Ovary (tissue), 9 donors: ENCODE results near the gene NCDN. TPM values are rescaled to one million over a fixed set of nuclear protein-coding genes. Genes with fewer than 3 reads are reported as not detected.

ENCODE experiments used
- DNase-seq, 5 donors: peaks; one replicate each; pipeline ENCODE4 v3.0.0-alpha.2; 2019 to 2020
- H3K27ac ChIP-seq, 2 donors: fragments of 200-600 bp; one replicate each; pipeline versions ENCODE4 v1.5.1 to v1.8.0; 2019 to 2022
- H3K27me3 ChIP-seq: fragments of 200-600 bp; one replicate; pipeline ENCODE4 v1.8.0; 2022
- H3K36me3 ChIP-seq: fragments of 200-600 bp; sonication (generic); one replicate; pipeline ENCODE4 v1.5.1; 2019
- H3K4me1 ChIP-seq: one replicate; pipeline ENCODE4 v1.8.1; 2013; ENCODE audit warnings: mild to moderate bottlenecking, moderate library complexity; ENCODE audit not compliant: insufficient read depth
- H3K4me3 ChIP-seq: fragments of 200-600 bp; sonication (generic); one replicate; pipeline ENCODE4 v1.5.1; 2017
- H3K9me3 ChIP-seq, 2 donors: fragments of 200-600 bp in 1 of 2; sonication (generic) in 1 of 2; one replicate each; pipeline versions ENCODE4 v1.5.1 to v1.8.1; 2013 to 2019; ENCODE audit warnings: mild to moderate bottlenecking in 1 of 2, moderate library complexity in 1 of 2
- CTCF ChIP-seq, 3 donors: fragments of 450-650 bp in 2 of 3; fragments of 200-600 bp in 1 of 3; IDR thresholded peaks; one replicate each; pipeline versions ENCODE4 v1.5.1 to v1.8.0; 2016 to 2022; ENCODE audit warnings: antibody characterized with exemption in 3 of 3, mild to moderate bottlenecking in 1 of 3
- EP300 ChIP-seq: sonication (generic); formaldehyde crosslinking; IDR thresholded peaks from one replicate; pipeline ENCODE4 v1.6.1; 2017; ENCODE audit warnings: antibody characterized with exemption
- POLR2A ChIP-seq: fragments of 450-650 bp; IDR thresholded peaks from one replicate; pipeline ENCODE4 v1.6.1; 2017; ENCODE audit warnings: antibody characterized with exemption, mild to moderate bottlenecking, moderate library complexity
- WGBS, 3 donors: extraction: QIAGEN DNeasy Blood & Tissue Kit in 1 of 3; methylation state at CpG; one replicate each; pipeline versions ENCODE4 v1.1.5 to v1.1.7; 2013 to 2017; 5-methylcytosine and 5-hydroxymethylcytosine counted together
- intact Hi-C, 4 donors: fragments of 100-400 bp; cut with DNase I; formaldehyde crosslinking; loops; one replicate each; pipeline versions ENCODE4 v1.11.0 to v1.15.1; 2022 to 2023
- polyA plus RNA-seq, 2 donors: library from polyadenylated mRNA; stranded (reverse); fragments of 200-250 nt in 1 of 2; fragments of 350-450 nt in 1 of 2; fragmentation: Illumina TruSeq in 1 of 2; extraction: RNeasy Lipid Tissue Mini Kit (QIAGEN cat#74804) in 1 of 2; gene quantifications; one replicate each; pipeline ENCODE4 v1.2.3, GENCODE V29; 2013 to 2014
- total RNA-seq, 7 donors: library from RNA; depleted of rRNA in 2 of 7; stranded (reverse); fragments of >200 nt in 2 of 7; fragmentation: NEBNext Ultra II Directional in 3 of 7; extraction: Animal tissue kit (Norgen Biotek cat#: 25700) in 3 of 7; gene quantifications; one replicate each; pipeline versions ENCODE4 v1.1.0 to v1.2.4, GENCODE V29; 2016 to 2023
- donor health status: DM: no; HTN: no; CAD: no; lungs with moderate emphysema.
- donor health status: DM: no; HTN: no; CAD: no.
- donor health status: Bipolar disorder and iron deficiency.
- donor health status: DM: yes; HTN: yes; CAD: no.
- donor health status: DM: no; HTN: no; CAD: no.
- donor health status: DM: yes; HTN: yes; CAD: no.

The NCDN gene
- total and polyA plus RNA-seq, 9 donors, result 5.9 to 36.2 (median 22.9) TPM

- 73 to 81% (median 78%) methylated on average over 4 of the region's 4 CpGs for WGBS, 3 donors
- no peak for DNase-seq
- TF ChIP-seq POLR2A (no peak), CTCF (IDR thresholded peaks at IDR 0.05) (no peak), EP300 (no peak)
- Histone ChIP-seq H3K4me3 (no peak overlapping the region), H3K27me3 (no peaks in the 10 kb centered on the region), H3K4me1 (no peaks in the 10 kb centered on the region), H3K9me3 (no peaks in the 10 kb centered on the region), H3K36me3 (no peaks in the 10 kb centered on the region), H3K27ac (no peak overlapping the region)
- intact Hi-C loops, result no loop called here
These were observed 48.2 kb downstream of the NCDN start for GRCh38 chr1:35605867-35606182.

GRCh38 chr1:35611655-35612054, 54.1 kb downstream of the NCDN start:
- no peaks in the 10 kb centered on the region for H3K9me3 ChIP-seq
- H3K4me3 ChIP-seq, result no peak overlapping the region
- no peak for DNase-seq
- 97 to 98% (median 97%) methylated on average over 7 of the region's 7 CpGs for WGBS, 3 donors
- H3K4me1 ChIP-seq, result no peaks in the 10 kb centered on the region
- TF ChIP-seq POLR2A (no peak), CTCF (IDR thresholded peaks at IDR 0.05) (no peak), EP300 (no peak)
- intact Hi-C loops, result no loop called here
- no peaks in the 10 kb centered on the region for H3K36me3 ChIP-seq
- no peak overlapping the region for H3K27ac ChIP-seq
- no peaks in the 10 kb centered on the region for H3K27me3 ChIP-seq

GRCh38 chr1:35615440-35615839, 57.8 kb downstream of the NCDN start:
- H3K4me1 ChIP-seq, result no peaks in the 10 kb centered on the region
- 88 to 95% (median 92%) methylated on average over 8 of the region's 8 CpGs for WGBS, 3 donors
- no peaks in the 10 kb centered on the region for H3K27me3 ChIP-seq
- intact Hi-C loops, result no loop called here
- no peak overlapping the region for H3K27ac ChIP-seq
- TF ChIP-seq EP300 (no peak), POLR2A (no peak), CTCF (IDR thresholded peaks at IDR 0.05) (no peak)
- H3K4me3 ChIP-seq, result no peak overlapping the region
- H3K9me3 ChIP-seq, result no peaks in the 10 kb centered on the region
- H3K36me3 ChIP-seq, result no peaks in the 10 kb centered on the region
- no peak for DNase-seq

Other genes starting within 250 kb of the NCDN start
- 10 to 100 TPM; 32.5 to 66.7 (median 42.7) TPM for gene KIAA0319L, start 396 bp upstream of the NCDN start, total RNA-seq
- gene KIAA0319L, start 396 bp upstream of the NCDN start, polyA plus RNA-seq, result 10 to 100 TPM; 18.2 to 78.3 TPM
- 1 to 10 TPM in 4 of 7 donors, under 1 TPM in 3; 0.24 to 1.6 (median 1.3) TPM for gene TFAP2E, start 15.5 kb downstream of the NCDN start, total RNA-seq
- 1 to 10 TPM in 1 of 2 donors, under 1 TPM in 1; 0.67 to 1.1 TPM for gene TFAP2E, start 15.5 kb downstream of the NCDN start, polyA plus RNA-seq
- gene PSMB2, start 83.7 kb downstream of the NCDN start, total RNA-seq, result 10 to 100 TPM; 16.7 to 39.8 (median 36.9) TPM
- 10 to 100 TPM; 32.0 to 88.7 TPM for gene PSMB2, start 83.7 kb downstream of the NCDN start, polyA plus RNA-seq
- 10 to 100 TPM in 5 of 7 donors, 1 to 10 TPM in 2; 8.0 to 13.8 (median 12.1) TPM for gene C1orf216, start 161.1 kb downstream of the NCDN start, total RNA-seq
- 10 to 100 TPM in 1 of 2 donors, 1 to 10 TPM in 1; 6.5 to 20.0 TPM for gene C1orf216, start 161.1 kb downstream of the NCDN start, polyA plus RNA-seq
- gene CLSPN, start 212.2 kb downstream of the NCDN start, total RNA-seq, result 1 to 10 TPM in 1 of 7 donors, under 1 TPM in 4, not detected in 2; 0.05 to 1.8 (median 0.20) TPM
- gene CLSPN, start 212.2 kb downstream of the NCDN start, polyA plus RNA-seq, result under 1 TPM; 0.15 to 0.60 TPM